GM06990 (cell line): ENCODE measurements around the gene FEN1.
A peak's percentile ranks its signal among the peaks of the same experiment; 100 is the strongest.

Experiments used
- DNase-seq: peaks from one replicate; pipeline ENCODE4 v3.0.0-alpha.2; 2011; ENCODE audit not compliant: insufficient read length; ENCODE audit errors: extremely low read depth
- H3K27me3 ChIP-seq: replicated peaks from 2 replicates; pipeline ENCODE4 v1.6.0; 2011; ENCODE audit warnings: low read length; ENCODE audit not compliant: control insufficient read depth, insufficient read depth
- H3K36me3 ChIP-seq: 2 replicates; pipeline ENCODE4 v1.5.1; 2011; ENCODE audit warnings: low read length; ENCODE audit not compliant: control insufficient read depth, insufficient read depth
- H3K4me3 ChIP-seq: replicated peaks from 2 replicates; pipeline ENCODE4 v1.5.1; 2011; ENCODE audit warnings: low read depth, mild to moderate bottlenecking, control low read depth, low read length
- CTCF ChIP-seq: IDR thresholded peaks from 2 replicates; pipeline ENCODE4 v1.5.1; 2011; ENCODE audit warnings: low read length, control low read depth, mild to moderate bottlenecking, inconsistent platforms; ENCODE audit not compliant: insufficient read depth, poor library complexity, severe bottlenecking

Gene FEN1

GRCh38 chr11:61793083-61793828 is 545 bp downstream of the FEN1 start:
- Histone ChIP-seq H3K4me3 (peak overlapping the region; percentile 83), H3K36me3 (peaks cover 22% of the 10 kb centered on the region), H3K27me3 (no peaks in the 10 kb centered on the region)
- TF ChIP-seq CTCF, result no peak
- no peak for DNase-seq

DNA sequence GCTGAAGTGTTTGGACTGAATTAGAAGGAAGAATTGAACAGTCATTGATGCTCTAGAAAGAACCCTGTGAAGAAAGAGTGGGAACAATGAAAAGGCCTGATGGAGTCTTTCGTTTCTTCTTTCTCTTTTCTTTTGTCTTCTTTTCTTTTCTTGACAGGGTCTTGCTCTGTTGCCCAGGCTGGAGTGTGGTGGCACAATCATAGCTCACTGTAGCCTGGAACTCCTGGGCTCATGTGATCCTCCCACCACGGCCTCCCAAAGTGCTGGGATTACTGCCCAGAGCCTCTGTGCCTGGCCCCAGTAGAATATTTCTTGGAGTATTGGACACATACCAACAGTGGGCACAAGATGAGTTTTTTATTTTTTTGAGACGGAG is 1.1 kb downstream of the FEN1 start:
- no peak for DNase-seq
- H3K36me3 ChIP-seq, result peaks cover 19% of the 10 kb centered on the region
- H3K27me3 ChIP-seq, result no peaks in the 10 kb centered on the region
- H3K4me3 ChIP-seq, result peak overlapping the region; percentile 83
- TF ChIP-seq CTCF, result no peak

DNA sequence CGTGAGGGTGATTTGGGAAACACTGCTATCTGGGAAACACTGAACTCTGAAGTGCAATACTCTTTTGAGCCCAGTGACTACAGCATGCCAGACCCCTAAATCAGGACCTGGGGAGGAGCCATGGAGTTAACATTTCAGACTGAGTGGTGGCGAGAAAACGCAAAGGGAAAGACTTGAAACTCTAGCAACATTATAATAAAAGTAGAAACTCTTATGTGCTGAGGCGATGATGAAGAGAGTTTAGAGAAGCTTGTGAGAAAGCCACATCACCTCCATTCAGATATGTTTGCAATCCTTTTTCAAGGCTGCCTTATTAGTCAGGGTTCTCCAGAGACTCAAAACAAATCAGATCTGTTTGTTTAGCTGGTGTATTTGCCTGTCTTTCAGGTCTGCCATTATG is 1.9 kb downstream of the FEN1 start:
- Histone ChIP-seq H3K36me3 (peaks cover 15% of the 10 kb centered on the region), H3K27me3 (no peaks in the 10 kb centered on the region)

DNA sequence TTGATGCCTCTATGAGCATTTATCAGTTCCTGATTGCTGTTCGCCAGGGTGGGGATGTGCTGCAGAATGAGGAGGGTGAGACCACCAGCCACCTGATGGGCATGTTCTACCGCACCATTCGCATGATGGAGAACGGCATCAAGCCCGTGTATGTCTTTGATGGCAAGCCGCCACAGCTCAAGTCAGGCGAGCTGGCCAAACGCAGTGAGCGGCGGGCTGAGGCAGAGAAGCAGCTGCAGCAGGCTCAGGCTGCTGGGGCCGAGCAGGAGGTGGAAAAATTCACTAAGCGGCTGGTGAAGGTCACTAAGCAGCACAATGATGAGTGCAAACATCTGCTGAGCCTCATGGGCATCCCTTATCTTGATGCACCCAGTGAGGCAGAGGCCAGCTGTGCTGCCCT is 2.7 kb downstream of the FEN1 start:
- no peak for DNase-seq
- Histone ChIP-seq H3K27me3 (no peaks in the 10 kb centered on the region), H3K36me3 (peaks cover 10% of the 10 kb centered on the region), H3K4me3 (no peak overlapping the region)
- no peak for TF ChIP-seq CTCF

More for the DNA sequence above, 1.9 kb downstream of the FEN1 start:
- no peak for DNase-seq
- 0 out of 2 replicates have a peak overlapping the region, but pooled peaks have one; percentile 4 for H3K4me3 ChIP-seq
- TF ChIP-seq CTCF, result no peak

DNA sequence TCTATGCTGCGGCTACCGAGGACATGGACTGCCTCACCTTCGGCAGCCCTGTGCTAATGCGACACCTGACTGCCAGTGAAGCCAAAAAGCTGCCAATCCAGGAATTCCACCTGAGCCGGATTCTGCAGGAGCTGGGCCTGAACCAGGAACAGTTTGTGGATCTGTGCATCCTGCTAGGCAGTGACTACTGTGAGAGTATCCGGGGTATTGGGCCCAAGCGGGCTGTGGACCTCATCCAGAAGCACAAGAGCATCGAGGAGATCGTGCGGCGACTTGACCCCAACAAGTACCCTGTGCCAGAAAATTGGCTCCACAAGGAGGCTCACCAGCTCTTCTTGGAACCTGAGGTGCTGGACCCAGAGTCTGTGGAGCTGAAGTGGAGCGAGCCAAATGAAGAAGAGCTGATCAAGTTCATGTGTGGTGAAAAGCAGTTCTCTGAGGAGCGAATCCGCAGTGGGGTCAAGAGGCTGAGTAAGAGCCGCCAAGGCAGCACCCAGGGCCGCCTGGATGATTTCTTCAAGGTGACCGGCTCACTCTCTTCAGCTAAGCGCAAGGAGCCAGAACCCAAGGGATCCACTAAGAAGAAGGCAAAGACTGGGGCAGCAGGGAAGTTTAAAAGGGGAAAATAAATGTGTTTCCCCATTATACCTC is 3.3 kb downstream of the FEN1 start:
- Histone ChIP-seq H3K27me3 (no peaks in the 10 kb centered on the region), H3K36me3 (peaks cover 9% of the 10 kb centered on the region), H3K4me3 (no peak overlapping the region)
- DNase-seq, result no peak
- TF ChIP-seq CTCF, result no peak
